ENCODE data around the gene TM2D3.

Gene TM2D3

DNA sequence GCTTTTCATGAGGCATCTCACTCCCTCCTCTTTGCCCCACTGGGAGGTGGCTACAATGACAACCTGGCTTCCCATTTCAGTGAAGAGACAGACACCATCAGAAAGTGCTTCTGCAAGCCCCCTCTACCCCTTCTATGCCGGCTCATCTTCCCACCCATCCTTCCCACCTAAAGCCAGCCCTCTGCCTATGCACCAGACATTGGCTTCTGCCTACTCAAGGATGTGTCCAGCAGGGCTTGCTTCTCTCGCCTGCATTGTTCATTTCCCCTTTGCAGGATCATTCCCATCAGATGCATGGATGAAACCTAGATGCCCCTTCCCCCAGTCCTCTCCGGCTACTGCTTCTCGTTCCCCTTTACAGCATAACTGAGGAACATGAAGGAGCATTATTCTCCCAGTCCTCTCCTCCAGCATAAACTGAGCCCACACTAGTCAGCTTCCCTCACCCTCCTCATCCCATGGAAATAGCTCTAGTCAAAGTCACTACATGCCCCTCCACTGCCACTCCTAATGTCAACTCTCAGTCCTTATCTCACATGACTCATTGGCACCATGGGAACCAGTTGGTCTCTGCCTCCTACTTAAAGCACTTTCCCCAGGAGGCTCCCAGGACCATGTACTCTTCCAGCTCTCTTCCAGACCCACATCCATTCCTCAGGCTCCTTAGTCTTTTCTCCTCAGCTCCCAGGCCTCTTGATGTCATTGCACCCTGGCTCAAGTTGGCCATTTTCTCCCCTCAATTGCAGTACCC, 47.9 kb downstream of the TM2D3 start:
- TF ChIP-seq, protein P1, sequence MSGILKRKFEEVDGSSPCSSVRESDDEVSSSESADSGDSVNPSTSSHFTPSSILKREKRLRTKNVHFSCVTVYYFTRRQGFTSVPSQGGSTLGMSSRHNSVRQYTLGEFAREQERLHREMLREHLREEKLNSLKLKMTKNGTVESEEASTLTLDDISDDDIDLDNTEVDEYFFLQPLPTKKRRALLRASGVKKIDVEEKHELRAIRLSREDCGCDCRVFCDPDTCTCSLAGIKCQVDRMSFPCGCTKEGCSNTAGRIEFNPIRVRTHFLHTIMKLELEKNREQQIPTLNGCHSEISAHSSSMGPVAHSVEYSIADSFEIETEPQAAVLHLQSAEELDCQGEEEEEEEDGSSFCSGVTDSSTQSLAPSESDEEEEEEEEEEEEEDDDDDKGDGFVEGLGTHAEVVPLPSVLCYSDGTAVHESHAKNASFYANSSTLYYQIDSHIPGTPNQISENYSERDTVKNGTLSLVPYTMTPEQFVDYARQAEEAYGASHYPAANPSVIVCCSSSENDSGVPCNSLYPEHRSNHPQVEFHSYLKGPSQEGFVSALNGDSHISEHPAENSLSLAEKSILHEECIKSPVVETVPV (CRISPR knock-in tag; IDR thresholded peaks at IDR 0.05), result no peak
- TF ChIP-seq ISL1 (CRISPR knock-in tag; IDR thresholded peaks at IDR 0.05), result no peak
- no peak for TF ChIP-seq ZFP3 (CRISPR knock-in tag; IDR thresholded peaks at IDR 0.05)
- no peak for TF ChIP-seq ZNF70 (CRISPR knock-in tag; IDR thresholded peaks at IDR 0.05)
- no peak for TF ChIP-seq BACH2 (CRISPR knock-in tag; IDR thresholded peaks at IDR 0.05; ENCODE audit: borderline replicate concordance)
- TF ChIP-seq ARNTL (CRISPR knock-in tag; IDR thresholded peaks at IDR 0.05; ENCODE audit: borderline replicate concordance, low read depth), result no peak
- no peak for ATAC-seq

DNA sequence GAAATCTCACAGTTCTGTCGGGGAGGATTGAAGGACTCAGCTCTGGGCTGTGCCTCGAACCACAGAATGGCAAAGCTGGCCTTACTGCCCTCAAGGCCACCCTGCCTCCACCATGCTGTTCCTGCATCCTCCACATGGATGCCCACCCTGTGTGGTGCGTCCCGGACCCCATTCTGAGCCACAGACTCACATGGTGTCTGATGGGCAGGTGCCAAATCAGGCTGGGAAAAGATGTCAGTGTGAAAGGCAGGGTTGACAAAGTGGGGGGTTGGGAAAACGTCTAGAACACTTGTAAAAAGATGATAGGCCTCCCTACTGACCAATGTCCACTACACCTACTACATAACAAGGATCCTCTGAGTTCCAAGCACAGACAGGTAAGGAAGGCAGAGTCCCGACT, 49.4 kb downstream of the TM2D3 start:
- TF ChIP-seq GLIS3 (CRISPR knock-in tag; IDR thresholded peaks at IDR 0.05), result no peak
- no peak for TF ChIP-seq ZNF70 (CRISPR knock-in tag; IDR thresholded peaks at IDR 0.05)
- TF ChIP-seq ZNF8 (CRISPR knock-in tag; IDR thresholded peaks at IDR 0.05), result no peak
- TF ChIP-seq, protein P2, sequence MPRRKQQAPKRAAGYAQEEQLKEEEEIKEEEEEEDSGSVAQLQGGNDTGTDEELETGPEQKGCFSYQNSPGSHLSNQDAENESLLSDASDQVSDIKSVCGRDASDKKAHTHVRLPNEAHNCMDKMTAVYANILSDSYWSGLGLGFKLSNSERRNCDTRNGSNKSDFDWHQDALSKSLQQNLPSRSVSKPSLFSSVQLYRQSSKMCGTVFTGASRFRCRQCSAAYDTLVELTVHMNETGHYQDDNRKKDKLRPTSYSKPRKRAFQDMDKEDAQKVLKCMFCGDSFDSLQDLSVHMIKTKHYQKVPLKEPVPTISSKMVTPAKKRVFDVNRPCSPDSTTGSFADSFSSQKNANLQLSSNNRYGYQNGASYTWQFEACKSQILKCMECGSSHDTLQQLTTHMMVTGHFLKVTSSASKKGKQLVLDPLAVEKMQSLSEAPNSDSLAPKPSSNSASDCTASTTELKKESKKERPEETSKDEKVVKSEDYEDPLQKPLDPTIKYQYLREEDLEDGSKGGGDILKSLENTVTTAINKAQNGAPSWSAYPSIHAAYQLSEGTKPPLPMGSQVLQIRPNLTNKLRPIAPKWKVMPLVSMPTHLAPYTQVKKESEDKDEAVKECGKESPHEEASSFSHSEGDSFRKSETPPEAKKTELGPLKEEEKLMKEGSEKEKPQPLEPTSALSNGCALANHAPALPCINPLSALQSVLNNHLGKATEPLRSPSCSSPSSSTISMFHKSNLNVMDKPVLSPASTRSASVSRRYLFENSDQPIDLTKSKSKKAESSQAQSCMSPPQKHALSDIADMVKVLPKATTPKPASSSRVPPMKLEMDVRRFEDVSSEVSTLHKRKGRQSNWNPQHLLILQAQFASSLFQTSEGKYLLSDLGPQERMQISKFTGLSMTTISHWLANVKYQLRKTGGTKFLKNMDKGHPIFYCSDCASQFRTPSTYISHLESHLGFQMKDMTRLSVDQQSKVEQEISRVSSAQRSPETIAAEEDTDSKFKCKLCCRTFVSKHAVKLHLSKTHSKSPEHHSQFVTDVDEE (CRISPR knock-in tag; IDR thresholded peaks at IDR 0.05), result no peak
- no peak for TF ChIP-seq ZFP30 (CRISPR knock-in tag; IDR thresholded peaks at IDR 0.05)
- TF ChIP-seq ZFP3 (CRISPR knock-in tag; IDR thresholded peaks at IDR 0.05), result no peak
- no peak for TF ChIP-seq ISL1 (CRISPR knock-in tag; IDR thresholded peaks at IDR 0.05)
- TF ChIP-seq PPARA (CRISPR knock-in tag; IDR thresholded peaks at IDR 0.05; ENCODE audit: borderline replicate concordance), result no peak
- no peak for TF ChIP-seq ESRRG (CRISPR knock-in tag; IDR thresholded peaks at IDR 0.05)
- no peak for TF ChIP-seq BACH2 (CRISPR knock-in tag; IDR thresholded peaks at IDR 0.05; ENCODE audit: borderline replicate concordance)
- no peak for TF ChIP-seq CSDC2 (CRISPR knock-in tag; IDR thresholded peaks at IDR 0.05)
- TF ChIP-seq, protein P3, sequence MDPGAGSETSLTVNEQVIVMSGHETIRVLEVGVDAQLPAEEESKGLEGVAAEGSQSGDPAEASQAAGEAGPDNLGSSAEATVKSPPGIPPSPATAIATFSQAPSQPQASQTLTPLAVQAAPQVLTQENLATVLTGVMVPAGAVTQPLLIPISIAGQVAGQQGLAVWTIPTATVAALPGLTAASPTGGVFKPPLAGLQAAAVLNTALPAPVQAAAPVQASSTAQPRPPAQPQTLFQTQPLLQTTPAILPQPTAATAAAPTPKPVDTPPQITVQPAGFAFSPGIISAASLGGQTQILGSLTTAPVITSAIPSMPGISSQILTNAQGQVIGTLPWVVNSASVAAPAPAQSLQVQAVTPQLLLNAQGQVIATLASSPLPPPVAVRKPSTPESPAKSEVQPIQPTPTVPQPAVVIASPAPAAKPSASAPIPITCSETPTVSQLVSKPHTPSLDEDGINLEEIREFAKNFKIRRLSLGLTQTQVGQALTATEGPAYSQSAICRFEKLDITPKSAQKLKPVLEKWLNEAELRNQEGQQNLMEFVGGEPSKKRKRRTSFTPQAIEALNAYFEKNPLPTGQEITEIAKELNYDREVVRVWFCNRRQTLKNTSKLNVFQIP (CRISPR knock-in tag; IDR thresholded peaks at IDR 0.05; ENCODE audit: borderline replicate concordance, low read depth), result no peak
- no peak for TF ChIP-seq OSR1 (CRISPR knock-in tag; IDR thresholded peaks at IDR 0.05)
- TF ChIP-seq, protein P1 (CRISPR knock-in tag; IDR thresholded peaks at IDR 0.05), result no peak
- TF ChIP-seq ZNF565 (CRISPR knock-in tag; conservative IDR thresholded peaks at IDR 0.05; ENCODE audit: low read depth), result no peak
- no peak for ATAC-seq

DNA sequence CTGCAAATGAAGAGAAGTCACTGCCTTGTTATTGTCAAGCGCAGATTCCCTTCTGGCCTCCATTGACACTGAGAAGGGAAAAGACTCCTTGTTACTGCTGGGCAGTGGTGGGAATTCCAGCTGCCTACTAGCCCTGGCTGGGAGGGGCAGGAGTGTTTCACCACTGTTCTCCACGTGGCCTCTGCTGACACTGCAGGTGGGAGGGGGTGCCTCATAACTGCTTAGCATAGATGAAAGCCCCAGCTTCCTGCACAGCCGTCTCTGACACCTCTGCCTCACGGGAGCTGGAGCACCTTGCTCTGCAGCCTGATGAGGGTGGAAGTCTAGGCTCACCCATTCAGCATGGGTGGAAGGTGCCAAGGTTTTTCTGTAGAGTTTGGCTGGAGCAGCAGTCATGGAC, 52.1 kb downstream of the TM2D3 start:
- ATAC-seq, result no peak
- TF ChIP-seq ZNF565 (CRISPR knock-in tag; conservative IDR thresholded peaks at IDR 0.05; ENCODE audit: low read depth), result no peak
- no peak for TF ChIP-seq CSDC2 (CRISPR knock-in tag; IDR thresholded peaks at IDR 0.05)
- TF ChIP-seq ARNTL (CRISPR knock-in tag; IDR thresholded peaks at IDR 0.05; ENCODE audit: borderline replicate concordance, low read depth), result no peak
- TF ChIP-seq PPARA (CRISPR knock-in tag; IDR thresholded peaks at IDR 0.05; ENCODE audit: borderline replicate concordance), result no peak
- TF ChIP-seq ESRRG (CRISPR knock-in tag; IDR thresholded peaks at IDR 0.05), result no peak
- TF ChIP-seq ZNF70 (CRISPR knock-in tag; IDR thresholded peaks at IDR 0.05), result no peak
- TF ChIP-seq BACH2 (CRISPR knock-in tag; IDR thresholded peaks at IDR 0.05; ENCODE audit: borderline replicate concordance), result no peak
- TF ChIP-seq, protein P4, sequence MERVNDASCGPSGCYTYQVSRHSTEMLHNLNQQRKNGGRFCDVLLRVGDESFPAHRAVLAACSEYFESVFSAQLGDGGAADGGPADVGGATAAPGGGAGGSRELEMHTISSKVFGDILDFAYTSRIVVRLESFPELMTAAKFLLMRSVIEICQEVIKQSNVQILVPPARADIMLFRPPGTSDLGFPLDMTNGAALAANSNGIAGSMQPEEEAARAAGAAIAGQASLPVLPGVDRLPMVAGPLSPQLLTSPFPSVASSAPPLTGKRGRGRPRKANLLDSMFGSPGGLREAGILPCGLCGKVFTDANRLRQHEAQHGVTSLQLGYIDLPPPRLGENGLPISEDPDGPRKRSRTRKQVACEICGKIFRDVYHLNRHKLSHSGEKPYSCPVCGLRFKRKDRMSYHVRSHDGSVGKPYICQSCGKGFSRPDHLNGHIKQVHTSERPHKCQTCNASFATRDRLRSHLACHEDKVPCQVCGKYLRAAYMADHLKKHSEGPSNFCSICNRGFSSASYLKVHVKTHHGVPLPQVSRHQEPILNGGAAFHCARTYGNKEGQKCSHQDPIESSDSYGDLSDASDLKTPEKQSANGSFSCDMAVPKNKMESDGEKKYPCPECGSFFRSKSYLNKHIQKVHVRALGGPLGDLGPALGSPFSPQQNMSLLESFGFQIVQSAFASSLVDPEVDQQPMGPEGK (CRISPR knock-in tag; IDR thresholded peaks at IDR 0.05; ENCODE audit: borderline replicate concordance), result no peak
- TF ChIP-seq OSR1 (CRISPR knock-in tag; IDR thresholded peaks at IDR 0.05), result no peak
- TF ChIP-seq ZNF8 (CRISPR knock-in tag; IDR thresholded peaks at IDR 0.05), result no peak
- no peak for TF ChIP-seq ISL1 (CRISPR knock-in tag; IDR thresholded peaks at IDR 0.05)
- TF ChIP-seq TCF4 (CRISPR knock-in tag; IDR thresholded peaks at IDR 0.05; ENCODE audit: borderline replicate concordance), result no peak
- TF ChIP-seq, protein P2 (CRISPR knock-in tag; IDR thresholded peaks at IDR 0.05), result no peak
- TF ChIP-seq, protein P3 (CRISPR knock-in tag; IDR thresholded peaks at IDR 0.05; ENCODE audit: borderline replicate concordance, low read depth), result no peak
- no peak for TF ChIP-seq GLIS3 (CRISPR knock-in tag; IDR thresholded peaks at IDR 0.05)
- TF ChIP-seq, protein P1 (CRISPR knock-in tag; IDR thresholded peaks at IDR 0.05), result no peak
